CD8-positive, alpha-beta memory T cell (primary cell): Measurements from ENCODE around the gene ISM2. TPM values are rescaled to one million over a fixed set of nuclear protein-coding genes. Genes with fewer than 3 reads are reported as not detected.

Experiments used
- CTCF ChIA-PET: fragments of 350-600 bp; sonication (Branson Sonifier 250); formaldehyde crosslinking; loops from one replicate; lab custom pipeline; 2021; ENCODE audit warnings: antibody characterized with exemption; lab: Charles Lee
- POLR2A ChIA-PET: fragments of 350-600 bp; sonication (Branson Sonifier 250); formaldehyde crosslinking; loops from one replicate; lab custom pipeline; 2021; ENCODE audit warnings: antibody characterized with exemption; lab: Charles Lee
- DNase-seq, 5 donors: peaks; one replicate each; pipeline versions ENCODE4 v3.0.0 to v3.0.0-alpha.2; 2020 to 2022; ENCODE audit warnings: mixed read lengths in 1 of 5
- H3K27ac ChIP-seq: one replicate; pipeline ENCODE4 v1.7.0; 2013; ENCODE audit warnings: low read depth, mild to moderate bottlenecking, low read length, moderate library complexity
- H3K27me3 ChIP-seq: 2 replicates; pipeline ENCODE4 v1.7.0; 2013; ENCODE audit warnings: low read length, mild to moderate bottlenecking; ENCODE audit not compliant: insufficient read depth, poor library complexity, severe bottlenecking
- H3K36me3 ChIP-seq: 2 replicates; pipeline ENCODE4 v1.7.0; 2013; ENCODE audit warnings: mild to moderate bottlenecking, low read length, moderate library complexity; ENCODE audit not compliant: insufficient read depth
- H3K4me1 ChIP-seq: 2 replicates; pipeline ENCODE4 v1.7.0; 2013; ENCODE audit warnings: mild to moderate bottlenecking, low read length, moderate library complexity; ENCODE audit not compliant: insufficient read depth
- H3K4me3 ChIP-seq: 2 replicates; pipeline ENCODE4 v1.7.0; 2013; ENCODE audit warnings: mild to moderate bottlenecking, low read length
- H3K9me3 ChIP-seq: 2 replicates; pipeline ENCODE4 v1.7.0; 2013; ENCODE audit warnings: mild to moderate bottlenecking, low read length
- H3K27ac Mint-ChIP-seq, 8 donors: one replicate each; pipeline ENCODE4 v1.8.0; 2020 to 2021; ENCODE audit warnings: mixed read lengths in 8 of 8, mild to moderate bottlenecking in 6 of 8, inconsistent platforms in 3 of 8, moderate library complexity in 3 of 8
- H3K27me3 Mint-ChIP-seq, 2 donors: one replicate each; pipeline ENCODE4 v1.8.0; 2020 to 2021; ENCODE audit warnings: mixed read lengths in 2 of 2, mild to moderate bottlenecking in 1 of 2, moderate library complexity in 1 of 2
- H3K36me3 Mint-ChIP-seq, 3 donors: one replicate each; pipeline ENCODE4 v1.8.0; 2020 to 2021; ENCODE audit warnings: mixed read lengths in 3 of 3, inconsistent platforms in 1 of 3, mild to moderate bottlenecking in 1 of 3
- H3K4me1 Mint-ChIP-seq, 3 donors: one replicate each; pipeline ENCODE4 v1.8.0; 2020 to 2021; ENCODE audit warnings: mixed read lengths in 3 of 3, inconsistent platforms in 1 of 3, mild to moderate bottlenecking in 1 of 3
- H3K4me3 Mint-ChIP-seq, 7 donors: one replicate each; pipeline ENCODE4 v1.8.0; 2020 to 2021; ENCODE audit warnings: mixed read lengths in 7 of 7, mild to moderate bottlenecking in 6 of 7, moderate library complexity in 4 of 7, inconsistent platforms in 2 of 7
- H3K9me3 Mint-ChIP-seq, 5 donors: one replicate each; pipeline ENCODE4 v1.8.0; 2020 to 2022; ENCODE audit warnings: mixed read lengths in 5 of 5, mild to moderate bottlenecking in 3 of 5, moderate library complexity in 2 of 5, inconsistent platforms in 1 of 5
- polyA plus RNA-seq: library from polyadenylated mRNA; unstranded; fragments of 300-500 nt; fragmentation: Illumina TruSeq; gene quantifications from one replicate; pipeline ENCODE4 v1.2.3, GENCODE V29; 2021
- total RNA-seq, 2 experiments: library from RNA; stranded (reverse); gene quantifications; one replicate each; pipeline ENCODE4 v1.2.3, GENCODE V29; 2021

Gene ISM2
- total and polyA plus RNA-seq, 3 experiments from 2014 or later = not detected

DNA sequence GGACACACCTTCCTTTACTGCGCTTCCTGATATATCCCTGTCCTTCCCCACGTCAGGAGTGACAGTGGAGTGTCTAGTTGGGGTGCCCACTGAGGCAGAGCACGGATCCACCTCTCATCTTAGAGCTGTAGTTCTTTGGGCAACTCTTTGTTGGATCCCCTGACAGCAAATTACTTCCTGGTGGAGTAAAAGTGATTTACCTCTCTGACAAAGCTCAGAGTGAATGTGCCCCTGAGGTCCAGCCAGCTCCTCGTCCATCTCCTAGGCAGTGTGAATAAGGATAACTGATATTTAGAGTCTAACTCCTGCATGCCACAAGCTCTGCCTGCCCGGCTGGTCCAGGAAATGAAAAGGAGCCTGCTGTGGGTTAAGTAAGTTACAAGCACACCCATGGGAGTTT is 24.7 kb downstream of the ISM2 start:
- H3K36me3 ChIP-seq = no peaks in the 10 kb centered on the region
- Mint-ChIP-seq H3K4me3 (no peak overlapping the region), H3K27me3 (peaks cover 0 to 3% of the 10 kb centered on the region in 2 donors), H3K4me1 (no peaks in the 10 kb centered on the region), H3K27ac (no peak overlapping the region), H3K9me3 (no peaks in the 10 kb centered on the region), H3K36me3 (peaks cover 4 to 9% (median 5%) of the 10 kb centered on the region in 3 donors)
- H3K4me1 ChIP-seq = no peaks in the 10 kb centered on the region
- DNase-seq = no peak
- no peaks in the 10 kb centered on the region for H3K9me3 ChIP-seq
- ChIA-PET POLR2A (no interaction called here), CTCF (no interaction called here)
- no peak overlapping the region for H3K27ac ChIP-seq
- no peaks in the 10 kb centered on the region for H3K27me3 ChIP-seq
- H3K4me3 ChIP-seq = no peak overlapping the region

DNA sequence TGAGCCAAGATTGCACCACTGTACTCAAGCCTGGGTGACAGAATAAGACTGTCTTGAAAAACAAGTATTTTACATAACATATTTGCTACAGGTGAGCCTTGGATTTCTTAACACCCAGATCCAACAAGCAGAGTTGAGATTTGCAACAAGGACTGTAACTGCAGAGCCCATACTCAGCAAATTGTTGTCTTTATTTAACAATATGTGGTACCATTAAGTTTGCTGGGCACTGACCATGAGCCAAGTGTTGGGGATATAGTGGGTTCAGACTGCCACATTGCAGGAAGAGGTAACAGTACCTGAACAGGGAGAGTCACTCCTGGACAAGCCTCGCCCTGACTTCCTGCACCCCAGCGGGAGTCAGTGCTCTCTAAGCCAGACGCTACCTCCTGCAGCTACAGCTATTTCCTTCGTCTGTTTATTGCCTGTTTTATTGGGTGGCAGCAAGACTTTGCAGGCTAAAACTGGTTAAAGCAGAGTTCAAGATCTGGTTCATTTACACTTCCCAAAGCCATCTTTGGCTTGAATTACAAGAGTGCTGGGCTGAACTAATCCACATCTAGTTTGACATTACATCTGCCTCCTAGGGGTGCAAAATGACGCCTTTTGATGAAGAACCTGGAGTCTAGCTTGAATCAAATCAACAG is 28.3 kb downstream of the ISM2 start:
- H3K4me1 Mint-ChIP-seq = no peaks in the 10 kb centered on the region
- no peak overlapping the region for H3K27ac Mint-ChIP-seq
- no peak overlapping the region for H3K4me3 Mint-ChIP-seq
- Histone ChIP-seq H3K9me3 (no peaks in the 10 kb centered on the region), H3K36me3 (peaks cover 14% of the 10 kb centered on the region), H3K27ac (no peak overlapping the region), H3K4me1 (no peaks in the 10 kb centered on the region), H3K4me3 (no peak overlapping the region), H3K27me3 (no peaks in the 10 kb centered on the region)
- ChIA-PET CTCF (no interaction called here), POLR2A (no interaction called here)
- H3K27me3 Mint-ChIP-seq = no peaks in the 10 kb centered on the region
- DNase-seq = no peak
- no peaks in the 10 kb centered on the region for H3K9me3 Mint-ChIP-seq
- peaks cover 7 to 41% (median 21%) of the 10 kb centered on the region in 3 donors for H3K36me3 Mint-ChIP-seq

- no peaks in the 10 kb centered on the region for H3K4me1 ChIP-seq
- Mint-ChIP-seq H3K27me3 (no peaks in the 10 kb centered on the region), H3K4me1 (no peaks in the 10 kb centered on the region), H3K27ac (peak overlapping the region in 1 of 8 donors; percentile 41), H3K9me3 (no peaks in the 10 kb centered on the region), H3K4me3 (no peak overlapping the region), H3K36me3 (peaks cover 7 to 49% (median 26%) of the 10 kb centered on the region in 3 donors)
- H3K9me3 ChIP-seq = no peaks in the 10 kb centered on the region
- H3K27me3 ChIP-seq = no peaks in the 10 kb centered on the region
- ChIA-PET CTCF (no interaction called here), POLR2A (no interaction called here)
- DNase-seq = no peak
- no peak overlapping the region for H3K4me3 ChIP-seq
- peaks cover 22% of the 10 kb centered on the region for H3K36me3 ChIP-seq
- no peak overlapping the region for H3K27ac ChIP-seq
Measured at GRCh38 chr14:77469539-77469938, 29.1 kb downstream of the ISM2 start.

DNA sequence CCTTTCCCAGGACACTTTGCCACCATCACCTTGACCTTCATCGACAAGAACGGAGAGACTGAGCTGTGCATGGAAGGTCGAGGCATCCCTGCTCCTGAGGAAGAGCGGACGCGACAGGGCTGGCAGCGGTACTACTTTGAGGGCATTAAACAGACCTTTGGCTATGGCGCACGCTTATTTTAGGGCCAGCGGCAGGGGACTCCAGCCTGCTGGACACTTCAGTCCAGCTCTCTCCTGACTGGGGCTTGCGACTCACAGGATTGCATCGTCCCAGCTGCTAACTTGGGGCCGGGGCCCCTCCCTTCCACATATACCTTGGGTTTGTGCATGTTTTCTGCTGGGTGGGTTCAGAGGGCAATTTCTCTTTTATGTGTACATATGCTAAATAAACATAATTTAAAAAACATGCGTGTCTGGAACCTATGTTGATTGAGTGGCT is 29.5 kb downstream of the ISM2 start:
- Histone ChIP-seq H3K27ac (no peak overlapping the region), H3K4me3 (no peak overlapping the region), H3K9me3 (no peaks in the 10 kb centered on the region), H3K36me3 (peaks cover 27% of the 10 kb centered on the region), H3K27me3 (no peaks in the 10 kb centered on the region), H3K4me1 (no peaks in the 10 kb centered on the region)
- H3K9me3 Mint-ChIP-seq = no peaks in the 10 kb centered on the region
- H3K4me3 Mint-ChIP-seq = no peak overlapping the region
- DNase-seq = no peak
- H3K4me1 Mint-ChIP-seq = no peaks in the 10 kb centered on the region
- H3K27me3 Mint-ChIP-seq = no peaks in the 10 kb centered on the region
- H3K27ac Mint-ChIP-seq = peak overlapping the region in 2 of 8 donors; percentile 36 to 41
- peaks cover 7 to 53% (median 28%) of the 10 kb centered on the region in 3 donors for H3K36me3 Mint-ChIP-seq
- ChIA-PET CTCF (interaction anchor here (0.7 kb wide), 1 partner anchor 11 kb away, joined by 3 read pairs; no protein-coding TSS in a partner anchor), POLR2A (no interaction called here)

GRCh38 chr14:77467801-77468200 is 30.8 kb downstream of the ISM2 start:
- DNase-seq = no peak
- H3K27ac ChIP-seq = no peak overlapping the region
- ChIA-PET CTCF (no interaction called here), POLR2A (no interaction called here)
- Mint-ChIP-seq H3K9me3 (no peaks in the 10 kb centered on the region), H3K4me3 (no peak overlapping the region), H3K27me3 (no peaks in the 10 kb centered on the region), H3K27ac (no peak overlapping the region), H3K4me1 (no peaks in the 10 kb centered on the region), H3K36me3 (peaks cover 7 to 64% (median 28%) of the 10 kb centered on the region in 3 donors)
- no peaks in the 10 kb centered on the region for H3K4me1 ChIP-seq
- H3K9me3 ChIP-seq = no peaks in the 10 kb centered on the region
- H3K36me3 ChIP-seq = peaks cover 37% of the 10 kb centered on the region
- H3K4me3 ChIP-seq = no peak overlapping the region
- no peaks in the 10 kb centered on the region for H3K27me3 ChIP-seq

GRCh38 chr14:77459072-77459723 is 39.4 kb downstream of the ISM2 start:
- peak overlapping the region; percentile 100 for H3K4me3 ChIP-seq
- peak; percentile 38 to 64 (median 42) for DNase-seq
- Mint-ChIP-seq H3K27me3 (no peaks in the 10 kb centered on the region), H3K9me3 (no peaks in the 10 kb centered on the region), H3K36me3 (peaks cover 0 to 61% (median 20%) of the 10 kb centered on the region in 3 donors), H3K4me3 (peak overlapping the region; percentile 98 to 100 (median 100)), H3K27ac (peak overlapping the region; percentile 43 to 100 (median 95)), H3K4me1 (peaks cover 31 to 59% (median 40%) of the 10 kb centered on the region in 3 donors)
- H3K36me3 ChIP-seq = peaks cover 40% of the 10 kb centered on the region
- ChIA-PET POLR2A (interaction anchor here (0.5 to 2.4 kb wide), 4 partner anchors 106 to 301 kb away, joined by 3 to 12 read pairs (median 4); partner anchors contain the start of genes GSTZ1, POMT2 and SNW1), CTCF (interaction anchor here (0.6 to 2.3 kb wide), 7 partner anchors 13 to 299 kb away, joined by 3 to 9 read pairs (median 4); partner anchors contain the start of genes GSTZ1 and POMT2)
- no peaks in the 10 kb centered on the region for H3K27me3 ChIP-seq
- H3K9me3 ChIP-seq = no peaks in the 10 kb centered on the region
- H3K27ac ChIP-seq = peak overlapping the region; percentile 90
- peaks cover 26% of the 10 kb centered on the region for H3K4me1 ChIP-seq

DNA sequence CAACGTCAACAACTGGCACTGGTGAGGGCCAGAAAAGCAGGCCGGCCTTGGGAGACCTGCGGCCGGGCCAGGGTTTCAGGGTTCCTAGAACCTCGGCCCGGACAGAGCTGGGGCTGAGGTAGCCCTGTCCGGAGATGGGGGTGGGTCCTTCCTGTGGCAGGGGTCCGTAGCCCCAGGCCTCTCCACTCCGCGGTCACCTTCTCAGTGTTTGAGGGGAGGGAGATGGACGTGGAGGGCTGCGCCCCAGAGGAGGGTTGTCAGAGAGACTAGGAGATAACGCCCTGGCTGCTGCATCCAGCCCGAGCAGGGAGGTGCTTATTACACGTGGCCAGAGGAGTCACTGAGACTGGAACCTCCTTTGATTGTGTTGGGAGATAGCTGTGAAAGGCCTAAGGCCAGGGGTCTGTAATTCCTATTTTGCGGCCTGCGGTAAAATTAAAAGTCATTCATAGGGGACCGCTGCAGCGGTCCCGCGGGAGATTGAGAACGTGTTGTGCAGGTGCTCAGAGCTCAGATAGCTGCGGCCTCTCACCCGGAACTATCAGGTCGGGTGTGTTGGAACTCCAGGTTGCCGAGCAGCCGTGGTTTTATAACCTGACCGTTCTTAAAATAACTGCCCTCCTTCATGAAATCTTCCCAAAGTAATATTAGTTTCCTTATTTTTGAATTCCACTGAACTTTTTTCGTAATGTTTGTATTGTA is 40.2 kb downstream of the ISM2 start:
- POLR2A ChIA-PET = interaction anchor here (0.6 to 2.4 kb wide), 4 partner anchors 137 to 342 kb away, joined by 3 to 12 read pairs (median 3); partner anchors contain the start of genes ADCK1, GSTZ1, POMT2 and SNW1
- peak overlapping the region; percentile 100 for H3K4me3 ChIP-seq

More for the DNA sequence above, 40.2 kb downstream of the ISM2 start:
- no peaks in the 10 kb centered on the region for H3K27me3 Mint-ChIP-seq
- peak overlapping the region; percentile 91 to 100 (median 100) for H3K27ac Mint-ChIP-seq
- H3K4me1 Mint-ChIP-seq = peaks cover 31 to 59% (median 40%) of the 10 kb centered on the region in 3 donors
- Histone ChIP-seq H3K4me1 (peaks cover 26% of the 10 kb centered on the region), H3K36me3 (peaks cover 32% of the 10 kb centered on the region), H3K9me3 (no peaks in the 10 kb centered on the region), H3K27ac (peak overlapping the region; percentile 90), H3K27me3 (no peaks in the 10 kb centered on the region)
- H3K36me3 Mint-ChIP-seq = peaks cover 0 to 54% (median 20%) of the 10 kb centered on the region in 3 donors
- CTCF ChIA-PET = interaction anchor here (0.6 to 2.3 kb wide), 8 partner anchors 12 to 332 kb away, joined by 3 to 9 read pairs (median 4); partner anchors contain the start of genes GSTZ1 and POMT2
- no peaks in the 10 kb centered on the region for H3K9me3 Mint-ChIP-seq
- DNase-seq = peak; percentile 4 to 54 (median 11)
- H3K4me3 Mint-ChIP-seq = peak overlapping the region; percentile 98 to 100 (median 100)
